Mesenchymal stem cell (in vitro differentiated cells and primary cell): Measurements from ENCODE around the gene EP400.

Experiments used
- DNase-seq: peaks from one replicate; pipeline ENCODE4 v3.0.0-alpha.2; 2013
- H2AFZ ChIP-seq: one replicate; pipeline ENCODE4 v1.6.1; 2013; ENCODE audit warnings: low read depth, mild to moderate bottlenecking, control low read depth, inconsistent platforms, low read length, moderate library complexity
- H2AK5ac ChIP-seq: 2 replicates; pipeline ENCODE4 v1.6.1; 2013; ENCODE audit warnings: low read length, moderate library complexity, mild to moderate bottlenecking, inconsistent platforms; ENCODE audit not compliant: severe bottlenecking
- H2BK120ac ChIP-seq: one replicate; pipeline ENCODE4 v1.6.1; 2013; ENCODE audit warnings: low read depth, mild to moderate bottlenecking, inconsistent platforms, low read length, moderate library complexity
- H2BK12ac ChIP-seq, 2 experiments: one replicate each; pipeline ENCODE4 v1.6.1; 2013; ENCODE audit warnings: inconsistent platforms in 2 of 2, low read length in 2 of 2, mild to moderate bottlenecking in 2 of 2, moderate library complexity in 2 of 2, control low read depth in 1 of 2
- H2BK15ac ChIP-seq: one replicate; pipeline ENCODE4 v1.6.1; 2013; ENCODE audit warnings: mild to moderate bottlenecking, low read depth, inconsistent platforms; ENCODE audit not compliant: poor library complexity, severe bottlenecking
- H2BK5ac ChIP-seq: 2 replicates; pipeline ENCODE4 v1.6.1; 2013; ENCODE audit warnings: low read depth, mild to moderate bottlenecking, low read length, control low read depth, inconsistent platforms; ENCODE audit not compliant: poor library complexity, severe bottlenecking
- H3K14ac ChIP-seq, 2 experiments: one replicate each; pipeline ENCODE4 v1.6.1; 2013; ENCODE audit warnings: inconsistent platforms in 2 of 2, low read length in 2 of 2, control low read depth in 1 of 2, mild to moderate bottlenecking in 1 of 2, moderate library complexity in 1 of 2
- H3K18ac ChIP-seq, 2 experiments: one replicate each; pipeline ENCODE4 v1.6.1; 2013; ENCODE audit warnings: inconsistent platforms in 2 of 2, low read length in 2 of 2, control low read depth in 1 of 2, low read depth in 1 of 2, mild to moderate bottlenecking in 1 of 2
- H3K23ac ChIP-seq, 2 experiments: one replicate each; pipeline ENCODE4 v1.6.1; 2013; ENCODE audit warnings: inconsistent platforms in 2 of 2, low read length in 2 of 2, mild to moderate bottlenecking in 2 of 2, moderate library complexity in 2 of 2, control low read depth in 1 of 2
- H3K27ac ChIP-seq: 2 replicates; pipeline ENCODE4 v1.5.1; 2013; ENCODE audit warnings: mild to moderate bottlenecking, moderate library complexity, low read length, control low read depth, inconsistent platforms; ENCODE audit not compliant: poor library complexity, severe bottlenecking
- H3K27me3 ChIP-seq, 2 experiments: 2 replicates each; pipeline versions ENCODE4 v1.6.1 to v1.7.0; 2013; ENCODE audit warnings: low read length in 2 of 2, mild to moderate bottlenecking in 2 of 2, moderate library complexity in 2 of 2, control low read depth in 1 of 2, inconsistent platforms in 1 of 2; ENCODE audit not compliant: control insufficient read depth in 1 of 2, insufficient read depth in 1 of 2
- H3K36me3 ChIP-seq, 2 experiments: 2 replicates each; pipeline versions ENCODE4 v1.6.1 to v1.7.0; 2013; ENCODE audit warnings: low read length in 2 of 2, control low read depth in 1 of 2, inconsistent platforms in 1 of 2, low read depth in 1 of 2, mild to moderate bottlenecking in 1 of 2; ENCODE audit not compliant: insufficient read depth in 2 of 2, control insufficient read depth in 1 of 2
- H3K4ac ChIP-seq, 2 experiments: one replicate each; pipeline ENCODE4 v1.6.1; 2013; ENCODE audit warnings: inconsistent platforms in 2 of 2, low read length in 2 of 2, mild to moderate bottlenecking in 2 of 2, moderate library complexity in 2 of 2, control low read depth in 1 of 2, low read depth in 1 of 2
- H3K4me1 ChIP-seq: 2 replicates; pipeline ENCODE4 v1.6.1; 2013; ENCODE audit warnings: low read depth, low read length, control low read depth; ENCODE audit not compliant: control insufficient read depth, insufficient read depth
- H3K4me2 ChIP-seq: 2 replicates; pipeline ENCODE4 v1.6.1; 2013; ENCODE audit warnings: low read length, mild to moderate bottlenecking, inconsistent platforms; ENCODE audit not compliant: poor library complexity, severe bottlenecking
- H3K4me3 ChIP-seq, 2 experiments: 2 replicates each; pipeline versions ENCODE4 v1.5.1 to v1.7.0; 2013; ENCODE audit warnings: low read length in 2 of 2, mild to moderate bottlenecking in 2 of 2, control low read depth in 1 of 2, low read depth in 1 of 2; ENCODE audit not compliant: insufficient read depth in 1 of 2
- H3K79me1 ChIP-seq: replicated peaks from 2 replicates; pipeline ENCODE4 v1.6.1; 2013; ENCODE audit warnings: mild to moderate bottlenecking, control low read depth, low read length, inconsistent platforms; ENCODE audit not compliant: poor library complexity, severe bottlenecking
- H3K9ac ChIP-seq: 2 replicates; pipeline ENCODE4 v1.7.0; 2013; ENCODE audit warnings: mild to moderate bottlenecking, low read length, moderate library complexity
- H3K9me3 ChIP-seq: 2 replicates; pipeline ENCODE4 v1.7.0; 2013; ENCODE audit warnings: mild to moderate bottlenecking, low read length; ENCODE audit not compliant: control insufficient read depth
- H4K8ac ChIP-seq: one replicate; pipeline ENCODE4 v1.6.1; 2013; ENCODE audit warnings: inconsistent platforms, mild to moderate bottlenecking, low read length, moderate library complexity
- H4K91ac ChIP-seq: one replicate; pipeline ENCODE4 v1.6.1; 2013; ENCODE audit warnings: mild to moderate bottlenecking, low read length, inconsistent platforms
- WGBS: methylation state at CpG from one replicate; pipeline ENCODE4 v1.1.7; 2013; ENCODE audit warnings: mixed read lengths; 5-methylcytosine and 5-hydroxymethylcytosine counted together

The EP400 gene

GRCh38 chr12:131940141-131940547 lies 9.6 kb upstream of the EP400 start:
- Histone ChIP-seq H3K4me2 (no peak overlapping the region), H2BK5ac (no peak overlapping the region), H2BK15ac (no peak overlapping the region), H2BK120ac (no peak overlapping the region), H3K36me3 (peaks cover 60 to 77% of the 10 kb centered on the region in 2 experiments), H3K23ac (no peak overlapping the region), H2AFZ (no peak overlapping the region), H2BK12ac (no peak overlapping the region), H3K27ac (no peak overlapping the region), H3K9ac (no peak overlapping the region), H2AK5ac (no peak overlapping the region), H3K79me1 (peaks cover 33% of the 10 kb centered on the region), H3K4me1 (peaks cover 3% of the 10 kb centered on the region), H3K9me3 (no peaks in the 10 kb centered on the region), H3K4ac (no peak overlapping the region), H3K14ac (no peak overlapping the region), H4K8ac (no peak overlapping the region), H3K4me3 (no peak overlapping the region), H3K18ac (no peak overlapping the region), H3K27me3 (no peaks in the 10 kb centered on the region), H4K91ac (no peak overlapping the region)
- WGBS: 94% methylated on average over 8 of the region's 8 CpGs
- DNase-seq: no peak

DNA sequence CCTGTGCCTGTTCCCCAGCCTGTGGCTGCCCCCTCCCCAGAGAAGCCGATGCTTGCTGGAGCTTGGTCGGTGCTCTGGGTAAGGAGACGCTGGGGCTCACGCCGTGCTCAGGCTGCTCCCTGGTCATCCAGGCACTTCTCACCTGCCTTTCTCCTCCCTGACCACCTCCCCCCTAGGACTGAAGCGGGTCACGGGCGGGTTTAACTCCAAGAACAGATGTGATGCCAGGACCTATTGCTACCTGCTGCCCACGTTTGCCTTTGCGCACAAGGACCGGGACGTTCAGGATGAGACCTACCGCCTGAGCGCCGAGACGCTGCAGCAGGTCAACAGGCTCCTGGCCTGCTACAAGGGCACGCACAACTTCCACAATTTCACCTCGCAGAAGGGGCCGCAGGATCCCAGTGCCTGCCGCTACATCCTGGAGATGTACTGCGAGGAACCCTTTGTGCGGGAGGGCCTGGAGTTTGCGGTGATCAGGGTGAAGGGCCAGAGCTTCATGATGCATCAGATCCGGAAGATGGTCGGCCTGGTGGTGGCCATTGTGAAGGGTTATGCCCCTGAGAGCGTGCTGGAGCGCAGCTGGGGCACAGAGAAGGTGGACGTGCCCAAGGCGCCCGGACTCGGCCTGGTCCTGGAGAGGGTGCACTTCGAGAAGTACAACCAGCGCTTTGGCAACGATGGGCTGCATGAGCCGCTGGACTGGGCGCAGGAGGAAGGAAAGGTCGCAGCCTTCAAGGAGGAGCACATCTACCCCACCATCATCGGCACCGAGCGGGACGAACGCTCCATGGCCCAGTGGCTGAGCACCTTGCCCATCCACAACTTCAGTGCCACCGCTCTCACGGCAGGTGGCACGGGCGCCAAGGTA lies 8.4 kb upstream of the EP400 start:
- H3K36me3 ChIP-seq: peaks cover 57 to 68% of the 10 kb centered on the region in 2 experiments
- no peak overlapping the region for H3K14ac ChIP-seq
- no peak overlapping the region for H2BK120ac ChIP-seq
- DNase-seq: no peak
- no peak overlapping the region for H3K18ac ChIP-seq
- no peak overlapping the region for H3K4me3 ChIP-seq
- no peak overlapping the region for H2AK5ac ChIP-seq
- H3K27me3 ChIP-seq: no peaks in the 10 kb centered on the region
- H3K9ac ChIP-seq: no peak overlapping the region
- H3K23ac ChIP-seq: no peak overlapping the region
- no peak overlapping the region for H2AFZ ChIP-seq
- no peak overlapping the region for H3K4me2 ChIP-seq
- H3K4ac ChIP-seq: no peak overlapping the region
- 98% methylated on average over 46 of the region's 46 CpGs for WGBS
- no peaks in the 10 kb centered on the region for H3K9me3 ChIP-seq
- H3K79me1 ChIP-seq: peaks cover 33% of the 10 kb centered on the region
- no peak overlapping the region for H4K91ac ChIP-seq
- H2BK5ac ChIP-seq: no peak overlapping the region
- no peak overlapping the region for H4K8ac ChIP-seq
- no peak overlapping the region for H2BK15ac ChIP-seq
- H3K4me1 ChIP-seq: peaks cover 3% of the 10 kb centered on the region
- no peak overlapping the region for H3K27ac ChIP-seq
- H2BK12ac ChIP-seq: no peak overlapping the region

DNA sequence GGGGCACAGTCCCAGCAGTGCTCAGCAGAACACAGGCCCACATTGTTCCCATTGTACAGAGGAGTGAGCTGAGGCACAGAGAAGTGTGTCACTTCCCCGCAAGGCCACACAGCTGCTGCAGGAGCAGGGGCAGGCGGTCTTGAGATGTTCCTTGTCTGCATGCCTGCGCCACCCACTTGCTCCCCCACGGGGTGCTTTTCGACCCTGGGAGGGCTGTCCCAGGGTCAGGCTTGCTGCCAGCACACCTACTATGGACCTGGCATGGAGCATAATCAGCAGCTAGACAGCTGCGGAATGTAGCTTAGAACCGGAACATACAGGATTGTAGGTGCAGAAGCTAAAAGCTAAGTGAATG lies 7.8 kb upstream of the EP400 start:
- WGBS: 99% methylated on average over 7 of the region's 7 CpGs

GRCh38 chr12:131942671-131943070 lies 7.1 kb upstream of the EP400 start:
- Histone ChIP-seq H3K27me3 (no peaks in the 10 kb centered on the region), H3K14ac (no peak overlapping the region), H3K23ac (no peak overlapping the region), H3K9ac (no peak overlapping the region), H2BK120ac (no peak overlapping the region), H3K4me2 (no peak overlapping the region), H3K4me3 (no peak overlapping the region), H2AK5ac (no peak overlapping the region), H4K8ac (no peak overlapping the region), H4K91ac (no peak overlapping the region), H3K4ac (no peak overlapping the region), H2BK5ac (no peak overlapping the region), H2AFZ (no peak overlapping the region), H3K9me3 (no peaks in the 10 kb centered on the region), H3K27ac (no peak overlapping the region), H2BK15ac (no peak overlapping the region), H3K4me1 (peaks cover 5% of the 10 kb centered on the region), H3K18ac (no peak overlapping the region), H3K79me1 (peaks cover 31% of the 10 kb centered on the region), H2BK12ac (no peak overlapping the region), H3K36me3 (peaks cover 52 to 56% of the 10 kb centered on the region in 2 experiments)
- WGBS: 96% methylated on average over 12 of the region's 12 CpGs
- no peak for DNase-seq

More for the DNA sequence above, 7.8 kb upstream of the EP400 start:
- no peak for DNase-seq
- Histone ChIP-seq H3K36me3 (peaks cover 52 to 62% of the 10 kb centered on the region in 2 experiments), H3K4me3 (no peak overlapping the region), H3K14ac (no peak overlapping the region), H2AFZ (no peak overlapping the region), H2BK12ac (no peak overlapping the region), H3K27ac (no peak overlapping the region), H3K9me3 (no peaks in the 10 kb centered on the region), H4K8ac (no peak overlapping the region), H4K91ac (no peak overlapping the region), H3K4ac (no peak overlapping the region), H3K4me1 (peaks cover 3% of the 10 kb centered on the region), H3K18ac (no peak overlapping the region), H3K27me3 (no peaks in the 10 kb centered on the region), H2AK5ac (no peak overlapping the region), H2BK5ac (no peak overlapping the region), H3K4me2 (no peak overlapping the region), H2BK120ac (no peak overlapping the region), H3K9ac (no peak overlapping the region), H3K23ac (no peak overlapping the region), H2BK15ac (no peak overlapping the region), H3K79me1 (peaks cover 31% of the 10 kb centered on the region)
